ENCODE measurements around the gene HMCN1. TPM values are rescaled to one million over a fixed set of nuclear protein-coding genes. Genes with fewer than 3 reads are reported as not detected.
A peak's percentile ranks its signal among the peaks of the same experiment; 100 is the strongest.

HMCN1 gene
- total RNA-seq, 6 donors from 2014 or later: 15.7 to 43.3 (median 27.2) TPM

GRCh38 chr1:185704181-185704580 lies 30.0 kb upstream of the HMCN1 start:
- no peaks in the 10 kb centered on the region for H3K27me3 ChIP-seq
- DNase-seq: no peak
- no peak for ATAC-seq (ENCODE audit: low FRiP score in 2 of 2)
- H3K36me3 ChIP-seq: no peaks in the 10 kb centered on the region
- TF ChIP-seq POLR2AphosphoS5 (IDR thresholded peaks at IDR 0.05) (no peak), POLR2A (IDR thresholded peaks at IDR 0.05) (no peak), EP300 (IDR thresholded peaks at IDR 0.05) (no peak), CTCF (IDR thresholded peaks at IDR 0.05) (no peak)
- no peaks in the 10 kb centered on the region for H3K4me1 ChIP-seq
- H3K9me3 ChIP-seq: no peaks in the 10 kb centered on the region
- H3K4me3 ChIP-seq: no peak overlapping the region
- H3K27ac ChIP-seq: no peak overlapping the region
- WGBS, 2 donors: 57 to 64% methylated on average over 3 of the region's 3 CpGs

- H3K9me3 ChIP-seq: no peaks in the 10 kb centered on the region
- H3K4me3 ChIP-seq: no peak overlapping the region
- H3K27me3 ChIP-seq: no peaks in the 10 kb centered on the region
- ATAC-seq (ENCODE audit: low FRiP score in 2 of 2) (no peak), DNase-seq (no peak)
- no peaks in the 10 kb centered on the region for H3K36me3 ChIP-seq
- H3K4me1 ChIP-seq: no peaks in the 10 kb centered on the region
- TF ChIP-seq EP300 (IDR thresholded peaks at IDR 0.05) (no peak), POLR2AphosphoS5 (IDR thresholded peaks at IDR 0.05) (no peak), CTCF (IDR thresholded peaks at IDR 0.05) (no peak), POLR2A (IDR thresholded peaks at IDR 0.05) (no peak)
- 65 to 71% methylated on average over 3 of the region's 3 CpGs for WGBS, 2 donors
- no peak overlapping the region for H3K27ac ChIP-seq
Observed at GRCh38 chr1:185716095-185716494, 18.1 kb upstream of the HMCN1 start.

- no peak for TF ChIP-seq EP300 (IDR thresholded peaks at IDR 0.05)
- peak in 1 of 6 experiments; percentile 6 for TF ChIP-seq CTCF (IDR thresholded peaks at IDR 0.05)
- no peak for TF ChIP-seq POLR2A (IDR thresholded peaks at IDR 0.05)
- no peak for TF ChIP-seq POLR2AphosphoS5 (IDR thresholded peaks at IDR 0.05)
- DNase-seq (no peak), ATAC-seq (ENCODE audit: low FRiP score in 2 of 2) (peak; percentile 55 to 69)
- H3K27ac ChIP-seq: no peak overlapping the region
- no peaks in the 10 kb centered on the region for H3K4me1 ChIP-seq
- H3K27me3 ChIP-seq: no peaks in the 10 kb centered on the region
- WGBS, 2 donors: 22 to 23% methylated on average over 4 of the region's 4 CpGs
- no peak overlapping the region for H3K4me3 ChIP-seq
- no peaks in the 10 kb centered on the region for H3K9me3 ChIP-seq
- H3K36me3 ChIP-seq: no peaks in the 10 kb centered on the region
Observed at GRCh38 chr1:185719021-185719420, 15.2 kb upstream of the HMCN1 start.

GRCh38 chr1:185720633-185721272 lies 13.4 kb upstream of the HMCN1 start:
- H3K9me3 ChIP-seq: no peaks in the 10 kb centered on the region
- H3K4me3 ChIP-seq: no peak overlapping the region
- DNase-seq: no peak
- H3K27me3 ChIP-seq: no peaks in the 10 kb centered on the region
- peak in 1 of 2 donors; percentile 79 for ATAC-seq (ENCODE audit: low FRiP score in 2 of 2)
- TF ChIP-seq EP300 (IDR thresholded peaks at IDR 0.05): no peak
- TF ChIP-seq CTCF (IDR thresholded peaks at IDR 0.05): peak; percentile 16 to 53 (median 45)
- TF ChIP-seq POLR2A (IDR thresholded peaks at IDR 0.05): no peak
- TF ChIP-seq POLR2AphosphoS5 (IDR thresholded peaks at IDR 0.05): no peak
- no peak overlapping the region for H3K27ac ChIP-seq
- WGBS, 2 donors: 27 to 28% methylated on average over 2 of the region's 2 CpGs
- H3K4me1 ChIP-seq: no peaks in the 10 kb centered on the region
- no peaks in the 10 kb centered on the region for H3K36me3 ChIP-seq

GRCh38 chr1:185721553-185721952 lies 12.6 kb upstream of the HMCN1 start:
- DNase-seq (no peak), ATAC-seq (ENCODE audit: low FRiP score in 2 of 2) (no peak)
- Histone ChIP-seq H3K27ac (no peak overlapping the region), H3K9me3 (no peaks in the 10 kb centered on the region), H3K36me3 (no peaks in the 10 kb centered on the region), H3K27me3 (no peaks in the 10 kb centered on the region), H3K4me1 (no peaks in the 10 kb centered on the region), H3K4me3 (no peak overlapping the region)
- TF ChIP-seq CTCF (IDR thresholded peaks at IDR 0.05) (no peak), POLR2AphosphoS5 (IDR thresholded peaks at IDR 0.05) (no peak), EP300 (IDR thresholded peaks at IDR 0.05) (no peak), POLR2A (IDR thresholded peaks at IDR 0.05) (no peak)

Data from upper lobe of left lung (tissue), 6 donors.